HEK293 (cell line): ENCODE measurements around the gene SHISA6.

Experiments used
- GLIS2 ChIP-seq: fragments of 450-650 bp; formaldehyde crosslinking; IDR thresholded peaks from 2 replicates; pipeline ENCODE4 v1.5.1; 2016; ENCODE audit warnings: missing biosample characterization, missing genetic modification characterization
- PRDM1 ChIP-seq: fragments of 450-650 bp; formaldehyde crosslinking; IDR thresholded peaks from 2 replicates; pipeline ENCODE4; 2016; ENCODE audit warnings: missing biosample characterization, missing genetic modification characterization
- TF ChIP-seq, protein P1 (sequence below): fragments of 450-650 bp; formaldehyde crosslinking; conservative IDR thresholded peaks from 2 replicates; pipeline ENCODE4 v1.5.1; 2016; ENCODE audit warnings: low read depth, missing biosample characterization, missing genetic modification characterization

DNA sequence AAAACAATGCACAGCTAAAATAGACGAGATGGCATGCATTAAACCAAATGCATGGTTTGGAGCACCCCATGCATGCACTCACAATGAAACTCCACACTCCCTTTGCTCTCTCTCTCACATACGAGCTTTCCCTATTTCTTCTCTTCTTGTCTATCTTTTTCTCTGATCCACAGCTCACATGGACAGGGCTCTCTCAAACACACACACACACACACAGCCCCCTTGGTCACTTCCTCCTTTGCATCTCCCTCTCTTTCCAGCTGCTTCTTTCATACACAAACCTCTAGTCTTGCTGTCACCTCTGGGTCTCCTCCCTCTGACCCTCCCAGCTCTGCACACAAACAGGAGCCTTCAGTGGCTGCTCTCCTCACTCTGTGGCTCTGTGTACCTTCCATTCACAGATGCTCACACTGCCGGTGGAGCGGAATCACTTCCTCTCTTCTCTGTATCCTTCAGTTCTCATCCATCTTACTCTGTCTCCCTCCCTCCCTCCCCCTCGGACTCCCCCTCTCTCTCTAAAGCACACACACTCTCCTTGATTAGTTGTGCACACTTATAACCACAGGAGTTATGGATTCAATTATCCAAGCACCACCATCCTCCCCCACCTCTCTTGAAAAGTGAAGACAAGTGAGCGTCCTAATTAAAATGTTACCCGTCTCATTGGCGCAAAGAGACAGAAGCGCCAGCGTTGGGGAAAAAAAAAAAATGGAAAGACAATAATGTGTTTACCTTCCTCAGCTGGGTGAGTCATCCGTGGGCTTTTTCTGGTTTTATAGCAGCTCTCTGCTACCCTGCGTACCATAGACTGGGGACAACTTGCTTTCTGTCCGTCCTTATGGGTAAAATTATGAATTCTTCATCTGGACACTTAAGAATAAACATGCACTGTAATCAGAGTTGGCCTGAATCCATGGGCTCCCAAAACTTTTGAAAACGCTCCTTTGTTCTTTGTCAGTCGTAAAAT lies 90.8 kb downstream of the SHISA6 start:
- TF ChIP-seq PRDM1 (tag by site-specific recombination): no peak
- no peak for TF ChIP-seq GLIS2 (tag by site-specific recombination)
- TF ChIP-seq, protein P1, sequence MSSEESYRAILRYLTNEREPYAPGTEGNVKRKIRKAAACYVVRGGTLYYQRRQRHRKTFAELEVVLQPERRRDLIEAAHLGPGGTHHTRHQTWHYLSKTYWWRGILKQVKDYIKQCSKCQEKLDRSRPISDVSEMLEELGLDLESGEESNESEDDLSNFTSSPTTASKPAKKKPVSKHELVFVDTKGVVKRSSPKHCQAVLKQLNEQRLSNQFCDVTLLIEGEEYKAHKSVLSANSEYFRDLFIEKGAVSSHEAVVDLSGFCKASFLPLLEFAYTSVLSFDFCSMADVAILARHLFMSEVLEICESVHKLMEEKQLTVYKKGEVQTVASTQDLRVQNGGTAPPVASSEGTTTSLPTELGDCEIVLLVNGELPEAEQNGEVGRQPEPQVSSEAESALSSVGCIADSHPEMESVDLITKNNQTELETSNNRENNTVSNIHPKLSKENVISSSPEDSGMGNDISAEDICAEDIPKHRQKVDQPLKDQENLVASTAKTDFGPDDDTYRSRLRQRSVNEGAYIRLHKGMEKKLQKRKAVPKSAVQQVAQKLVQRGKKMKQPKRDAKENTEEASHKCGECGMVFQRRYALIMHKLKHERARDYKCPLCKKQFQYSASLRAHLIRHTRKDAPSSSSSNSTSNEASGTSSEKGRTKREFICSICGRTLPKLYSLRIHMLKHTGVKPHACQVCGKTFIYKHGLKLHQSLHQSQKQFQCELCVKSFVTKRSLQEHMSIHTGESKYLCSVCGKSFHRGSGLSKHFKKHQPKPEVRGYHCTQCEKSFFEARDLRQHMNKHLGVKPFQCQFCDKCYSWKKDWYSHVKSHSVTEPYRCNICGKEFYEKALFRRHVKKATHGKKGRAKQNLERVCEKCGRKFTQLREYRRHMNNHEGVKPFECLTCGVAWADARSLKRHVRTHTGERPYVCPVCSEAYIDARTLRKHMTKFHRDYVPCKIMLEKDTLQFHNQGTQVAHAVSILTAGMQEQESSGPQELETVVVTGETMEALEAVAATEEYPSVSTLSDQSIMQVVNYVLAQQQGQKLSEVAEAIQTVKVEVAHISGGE (tag by site-specific recombination): no peak
